MM.1S (cell line): Measurements from ENCODE around the gene MFAP3L.

Experiments
- DNase-seq: peaks from one replicate; pipeline ENCODE4 v3.0.0-alpha.2; 2015
- H2AFZ ChIP-seq: fragments of 300-600 bp; sonication (generic); 2 replicates; pipeline ENCODE4 v1.6.0; 2016; ENCODE audit warnings: antibody characterized with exemption, low read length
- H3F3A ChIP-seq: fragments of 300-600 bp; sonication (generic); 2 replicates; pipeline ENCODE4 v1.6.1; 2016; ENCODE audit warnings: mild to moderate bottlenecking, antibody characterized with exemption, low read length, moderate library complexity, mixed read lengths; ENCODE audit not compliant: insufficient read depth
- H3K27ac ChIP-seq: fragments of 300-600 bp; sonication (generic); 2 replicates; pipeline ENCODE4 v1.5.1; 2016; ENCODE audit warnings: mild to moderate bottlenecking, low read length
- H3K27me3 ChIP-seq: fragments of 300-600 bp; sonication (generic); replicated peaks from 2 replicates; pipeline ENCODE4 v1.6.0; 2016; ENCODE audit warnings: low read length; ENCODE audit not compliant: insufficient read depth
- H3K36me3 ChIP-seq: fragments of 300-600 bp; sonication (generic); replicated peaks from 2 replicates; pipeline ENCODE4 v1.6.1; 2016; ENCODE audit warnings: mild to moderate bottlenecking, low read length, mixed read lengths; ENCODE audit not compliant: insufficient read depth
- H3K4me1 ChIP-seq: fragments of 300-600 bp; sonication (generic); 2 replicates; pipeline ENCODE4 v1.6.1; 2016; ENCODE audit warnings: low read length, mixed read lengths
- H3K4me2 ChIP-seq: fragments of 300-600 bp; sonication (generic); 2 replicates; pipeline ENCODE4 v1.6.0; 2016; ENCODE audit warnings: low read depth, low read length
- H3K4me3 ChIP-seq: fragments of 300-600 bp; sonication (generic); 2 replicates; pipeline ENCODE4 v1.5.1; 2016; ENCODE audit warnings: low read length, mixed read lengths
- H3K79me2 ChIP-seq: fragments of 300-600 bp; sonication (generic); 2 replicates; pipeline ENCODE4 v1.6.1; 2016; ENCODE audit warnings: mixed run types, low read length, mixed read lengths
- H3K9ac ChIP-seq: fragments of 300-600 bp; sonication (generic); 2 replicates; pipeline ENCODE4 v1.6.1; 2016; ENCODE audit warnings: low read length, mixed read lengths
- H3K9me2 ChIP-seq: fragments of 300-600 bp; sonication (generic); replicated peaks from 2 replicates; pipeline ENCODE4 v1.6.1; 2016; ENCODE audit warnings: mild to moderate bottlenecking, low read length, mixed read lengths; ENCODE audit not compliant: insufficient read depth
- H3K9me3 ChIP-seq: fragments of 300-600 bp; sonication (generic); replicated peaks from 2 replicates; pipeline ENCODE4 v1.6.1; 2016; ENCODE audit warnings: mild to moderate bottlenecking, low read length, mixed read lengths; ENCODE audit not compliant: insufficient read depth
- H4K20me1 ChIP-seq: fragments of 300-600 bp; sonication (generic); 2 replicates; pipeline ENCODE4 v1.6.1; 2016; ENCODE audit warnings: mild to moderate bottlenecking, low read length, moderate library complexity, mixed read lengths; ENCODE audit not compliant: insufficient read depth
- CTCF ChIP-seq: fragments of 300-600 bp; sonication (generic); IDR thresholded peaks from 2 replicates; pipeline ENCODE4 v1.5.1; 2016; ENCODE audit warnings: antibody characterized with exemption, low read length, mixed read lengths
- EZH2 ChIP-seq: fragments of 300-600 bp; sonication (generic); optimal IDR thresholded peaks from 2 replicates; pipeline ENCODE3; 2017; ENCODE audit warnings: low read depth, mild to moderate bottlenecking, antibody characterized with exemption, low read length, mixed read lengths
- EZH2phosphoT487 ChIP-seq: fragments of 300-600 bp; sonication (generic); IDR thresholded peaks from 2 replicates; pipeline ENCODE4 v1.6.1; 2018; ENCODE audit warnings: antibody characterized with exemption, low read length

The MFAP3L gene

GRCh38 chr4:170038232-170038631 lies 12.0 kb upstream of the MFAP3L start:
- DNase-seq: no peak
- H3K36me3 ChIP-seq: no peaks in the 10 kb centered on the region
- H3K9me3 ChIP-seq: no peaks in the 10 kb centered on the region
- no peak overlapping the region for H2AFZ ChIP-seq
- H3K4me2 ChIP-seq: no peak overlapping the region
- H3K79me2 ChIP-seq: no peaks in the 10 kb centered on the region
- H4K20me1 ChIP-seq: no peaks in the 10 kb centered on the region
- H3K4me1 ChIP-seq: no peaks in the 10 kb centered on the region
- TF ChIP-seq EZH2phosphoT487: no peak
- no peak for TF ChIP-seq CTCF
- no peak for TF ChIP-seq EZH2
- no peak overlapping the region for H3K27ac ChIP-seq
- no peaks in the 10 kb centered on the region for H3F3A ChIP-seq
- H3K27me3 ChIP-seq: no peaks in the 10 kb centered on the region
- H3K9ac ChIP-seq: no peak overlapping the region
- no peak overlapping the region for H3K4me3 ChIP-seq
- H3K9me2 ChIP-seq: no peaks in the 10 kb centered on the region

GRCh38 chr4:170037481-170037880 lies 11.3 kb upstream of the MFAP3L start:
- H3K9me2 ChIP-seq: no peaks in the 10 kb centered on the region
- no peaks in the 10 kb centered on the region for H3K79me2 ChIP-seq
- H3K27ac ChIP-seq: no peak overlapping the region
- H3K4me3 ChIP-seq: no peak overlapping the region
- TF ChIP-seq CTCF: no peak
- H3K36me3 ChIP-seq: no peaks in the 10 kb centered on the region
- no peak overlapping the region for H2AFZ ChIP-seq
- no peak overlapping the region for H3K4me2 ChIP-seq
- H3K4me1 ChIP-seq: no peaks in the 10 kb centered on the region
- no peaks in the 10 kb centered on the region for H3K9me3 ChIP-seq
- no peaks in the 10 kb centered on the region for H3K27me3 ChIP-seq
- H4K20me1 ChIP-seq: no peaks in the 10 kb centered on the region
- no peaks in the 10 kb centered on the region for H3F3A ChIP-seq
- no peak overlapping the region for H3K9ac ChIP-seq
- no peak for DNase-seq

GRCh38 chr4:170035845-170036244 lies 9.7 kb upstream of the MFAP3L start:
- no peaks in the 10 kb centered on the region for H3K79me2 ChIP-seq
- H3K4me2 ChIP-seq: no peak overlapping the region
- no peaks in the 10 kb centered on the region for H3K9me3 ChIP-seq
- no peak overlapping the region for H3K4me3 ChIP-seq
- no peaks in the 10 kb centered on the region for H3K4me1 ChIP-seq
- H3K36me3 ChIP-seq: no peaks in the 10 kb centered on the region
- H3F3A ChIP-seq: no peaks in the 10 kb centered on the region
- H3K27ac ChIP-seq: no peak overlapping the region
- no peak overlapping the region for H3K9ac ChIP-seq
- no peaks in the 10 kb centered on the region for H3K27me3 ChIP-seq
- no peaks in the 10 kb centered on the region for H3K9me2 ChIP-seq
- no peaks in the 10 kb centered on the region for H4K20me1 ChIP-seq
- TF ChIP-seq EZH2phosphoT487: no peak
- TF ChIP-seq CTCF: no peak
- TF ChIP-seq EZH2: no peak
- no peak for DNase-seq
- H2AFZ ChIP-seq: no peak overlapping the region

- Histone ChIP-seq H3K27me3 (no peaks in the 10 kb centered on the region), H3K4me3 (no peak overlapping the region), H3K4me1 (no peaks in the 10 kb centered on the region), H3F3A (no peaks in the 10 kb centered on the region), H4K20me1 (no peaks in the 10 kb centered on the region), H3K9me3 (no peaks in the 10 kb centered on the region), H3K9ac (no peak overlapping the region), H3K9me2 (no peaks in the 10 kb centered on the region), H3K27ac (no peak overlapping the region), H2AFZ (no peak overlapping the region), H3K4me2 (no peak overlapping the region), H3K36me3 (no peaks in the 10 kb centered on the region), H3K79me2 (no peaks in the 10 kb centered on the region)
- DNase-seq: no peak
- TF ChIP-seq EZH2phosphoT487: no peak
- no peak for TF ChIP-seq CTCF
- no peak for TF ChIP-seq EZH2
Observed at GRCh38 chr4:170035231-170035630, 9.0 kb upstream of the MFAP3L start.
